Measurements from ENCODE around the gene ARPC1A. TPM values are rescaled to one million over a fixed set of nuclear protein-coding genes. Genes with fewer than 3 reads are reported as not detected.

The ARPC1A gene
- total RNA-seq, 2 experiments from 2014 or later = 52.3 to 65.6 TPM

GRCh38 chr7:99399597-99399996, 73.9 kb downstream of the ARPC1A start:
- no peak overlapping the region for H3K27ac Mint-ChIP-seq
- H3K27me3 Mint-ChIP-seq = no peaks in the 10 kb centered on the region
- POLR2A ChIA-PET = interaction anchor here (1.9 kb wide), 1 partner anchor 9 kb away, joined by 10 read pairs; the partner anchor contains the start of genes BUD31 and PDAP1

DNA sequence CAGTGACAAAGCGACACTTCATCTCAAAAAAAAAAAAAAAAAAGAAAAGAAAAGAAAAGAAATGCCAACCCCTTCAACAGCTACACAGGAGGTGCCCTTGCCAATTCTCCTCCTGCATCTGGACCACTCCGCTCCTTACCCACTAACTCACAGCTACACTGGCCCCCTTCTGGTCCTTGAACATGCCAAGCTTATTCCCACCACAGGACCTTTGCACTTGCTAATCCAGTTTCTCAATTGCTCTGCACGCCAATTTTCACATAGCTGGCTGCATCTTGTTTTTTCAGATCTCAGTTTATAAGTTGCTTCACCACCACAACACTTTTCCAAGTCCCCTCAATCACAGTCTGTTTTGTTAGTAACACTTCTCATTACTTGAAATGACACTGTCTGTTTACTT, 77.2 kb downstream of the ARPC1A start:
- H3K4me1 Mint-ChIP-seq = peaks cover 31% of the 10 kb centered on the region
- H3K36me3 Mint-ChIP-seq (ENCODE audit: low read depth) = peaks cover 51% of the 10 kb centered on the region
- DNase-seq (no peak), ATAC-seq (no peak)
- H3K9me3 Mint-ChIP-seq (ENCODE audit: low read depth) = no peaks in the 10 kb centered on the region
- intact Hi-C loops (cut with DNase I, micrococcal nuclease) = no loop called here
- no peak overlapping the region for H3K27ac Mint-ChIP-seq
- no peak overlapping the region for H3K4me3 Mint-ChIP-seq
- H3K27me3 Mint-ChIP-seq = no peaks in the 10 kb centered on the region
- CTCF ChIA-PET = no interaction called here
- POLR2A ChIA-PET = interaction anchor here (0.6 to 0.7 kb wide), 2 partner anchors 15 to 18 kb away, joined by 3 read pairs; no protein-coding TSS in a partner anchor

More at GRCh38 chr7:99399597-99399996, 73.9 kb downstream of the ARPC1A start:
- intact Hi-C loops (cut with DNase I, micrococcal nuclease) = no loop called here
- Mint-ChIP-seq H3K4me3 (no peak overlapping the region), H3K4me1 (peaks cover 14% of the 10 kb centered on the region), H3K9me3 (ENCODE audit: low read depth) (no peaks in the 10 kb centered on the region), H3K36me3 (ENCODE audit: low read depth) (peaks cover 63% of the 10 kb centered on the region)
- DNase-seq = no peak
- CTCF ChIA-PET = no interaction called here
- no peak for ATAC-seq

DNA sequence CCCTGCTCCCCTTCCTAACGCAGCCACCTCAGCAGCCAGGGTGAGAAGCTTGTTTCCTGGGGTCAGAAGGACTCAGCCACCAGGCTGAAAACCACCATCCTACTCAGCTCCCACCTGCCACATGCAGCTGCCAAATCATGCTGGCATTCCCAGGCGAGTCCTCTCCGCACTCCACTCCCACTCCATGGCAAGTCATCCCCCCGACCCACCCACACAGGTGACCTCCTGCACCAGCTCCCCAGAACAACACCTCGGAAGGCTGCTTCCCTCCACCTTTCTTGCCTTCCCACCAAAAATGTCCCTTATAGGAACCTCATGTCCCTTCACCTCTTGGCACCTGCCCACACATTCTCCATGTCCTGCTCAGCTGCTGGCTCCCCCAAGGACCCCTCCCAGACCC, 78.1 kb downstream of the ARPC1A start:
- intact Hi-C loops (cut with DNase I, micrococcal nuclease) = no loop called here
- Mint-ChIP-seq H3K4me1 (peaks cover 31% of the 10 kb centered on the region), H3K27ac (peak overlapping the region; percentile 11), H3K4me3 (no peak overlapping the region), H3K9me3 (ENCODE audit: low read depth) (no peaks in the 10 kb centered on the region), H3K36me3 (ENCODE audit: low read depth) (peaks cover 46% of the 10 kb centered on the region), H3K27me3 (no peaks in the 10 kb centered on the region)
- POLR2A ChIA-PET = no interaction called here
- CTCF ChIA-PET = interaction anchor here (0.6 kb wide), 1 partner anchor 1952 kb away, joined by 3 read pairs; no protein-coding TSS in a partner anchor
- DNase-seq = no peak
- ATAC-seq = no peak

GRCh38 chr7:99404235-99404976, 78.7 kb downstream of the ARPC1A start:
- peaks cover 48% of the 10 kb centered on the region for H3K36me3 Mint-ChIP-seq (ENCODE audit: low read depth)
- no peak for ATAC-seq
- POLR2A ChIA-PET = no interaction called here
- intact Hi-C loops (cut with DNase I, micrococcal nuclease) = no loop called here
- H3K27me3 Mint-ChIP-seq = no peaks in the 10 kb centered on the region
- H3K4me3 Mint-ChIP-seq = no peak overlapping the region
- H3K9me3 Mint-ChIP-seq (ENCODE audit: low read depth) = no peaks in the 10 kb centered on the region
- no peak for DNase-seq
- CTCF ChIA-PET = no interaction called here
- H3K27ac Mint-ChIP-seq = no peak overlapping the region
- peaks cover 31% of the 10 kb centered on the region for H3K4me1 Mint-ChIP-seq

GRCh38 chr7:99404977-99405320, 79.3 kb downstream of the ARPC1A start:
- CTCF ChIA-PET = interaction anchor here (0.7 to 1.2 kb wide), 2 partner anchors 60 to 1122 kb away, joined by 3 read pairs; no protein-coding TSS in a partner anchor
- no peak for ATAC-seq
- Mint-ChIP-seq H3K27me3 (no peaks in the 10 kb centered on the region), H3K36me3 (ENCODE audit: low read depth) (peaks cover 51% of the 10 kb centered on the region), H3K4me1 (peaks cover 34% of the 10 kb centered on the region), H3K27ac (no peak overlapping the region), H3K9me3 (ENCODE audit: low read depth) (no peaks in the 10 kb centered on the region), H3K4me3 (no peak overlapping the region)
- DNase-seq = no peak
- intact Hi-C loops (cut with DNase I, micrococcal nuclease) = loop anchor here (5.0 kb wide), 5 partner anchors 33 to 697 kb away; partner anchors contain the start of genes AP4M1 (in 1 of the 2), ARPC1B (in 1 of the 2), ATP5MF (in 1 of the 2) and COPS6 (in 1 of the 2)
- POLR2A ChIA-PET = no interaction called here

- intact Hi-C loops (cut with DNase I, micrococcal nuclease) = loop anchor here (2.0 to 5.0 kb wide), 6 partner anchors 14 to 696 kb away; partner anchors contain the start of genes AP4M1 (in 1 of the 2), ARPC1B (in 1 of the 2), ATP5MF (in 1 of the 2) and COPS6 (in 1 of the 2)
- H3K36me3 Mint-ChIP-seq (ENCODE audit: low read depth) = peaks cover 52% of the 10 kb centered on the region
Measured at GRCh38 chr7:99406557-99406956, 80.9 kb downstream of the ARPC1A start.

GRCh38 chr7:99407872-99408378, 82.2 kb downstream of the ARPC1A start:
- H3K4me3 Mint-ChIP-seq = peak overlapping the region; percentile 90
- peak; percentile 23 for ATAC-seq
- H3K4me1 Mint-ChIP-seq = peaks cover 45% of the 10 kb centered on the region
- POLR2A ChIA-PET = interaction anchor here (0.9 to 2.0 kb wide), 6 partner anchors 9 to 57 kb away, joined by 3 to 13 read pairs (median 5); no protein-coding TSS in a partner anchor
- H3K27ac Mint-ChIP-seq = peak overlapping the region; percentile 96
- H3K36me3 Mint-ChIP-seq (ENCODE audit: low read depth) = peaks cover 60% of the 10 kb centered on the region
- peak; percentile 63 for DNase-seq
- CTCF ChIA-PET = interaction anchor here (1.1 to 1.6 kb wide), 4 partner anchors 8 to 42 kb away, joined by 3 to 4 read pairs (median 3); partner anchors contain the start of genes CPSF4 and PTCD1
- intact Hi-C loops (cut with DNase I, micrococcal nuclease) = loop anchor here (1.0 to 5.0 kb wide), 21 partner anchors 15 to 1020 kb away; partner anchors contain the start of genes ARPC1B (in 2 of the 2), ATP5MF (in 2 of the 2), CPSF4 (in 2 of the 2) and PTCD1 (in 2 of the 2)
- H3K27me3 Mint-ChIP-seq = no peaks in the 10 kb centered on the region
- H3K9me3 Mint-ChIP-seq (ENCODE audit: low read depth) = no peaks in the 10 kb centered on the region

More at GRCh38 chr7:99406557-99406956, 80.9 kb downstream of the ARPC1A start:
- Mint-ChIP-seq H3K27ac (peak overlapping the region; percentile 96), H3K4me3 (peak overlapping the region; percentile 90), H3K4me1 (peaks cover 46% of the 10 kb centered on the region), H3K27me3 (no peaks in the 10 kb centered on the region), H3K9me3 (ENCODE audit: low read depth) (no peaks in the 10 kb centered on the region)
- no peak for ATAC-seq
- ChIA-PET CTCF (interaction anchor here (0.5 to 1.6 kb wide), 6 partner anchors 9 to 513 kb away, joined by 3 to 6 read pairs (median 3); no protein-coding TSS in a partner anchor), POLR2A (interaction anchor here (1.4 kb wide), 1 partner anchor 26 kb away, joined by 4 read pairs; no protein-coding TSS in a partner anchor)
- DNase-seq = no peak

DNA sequence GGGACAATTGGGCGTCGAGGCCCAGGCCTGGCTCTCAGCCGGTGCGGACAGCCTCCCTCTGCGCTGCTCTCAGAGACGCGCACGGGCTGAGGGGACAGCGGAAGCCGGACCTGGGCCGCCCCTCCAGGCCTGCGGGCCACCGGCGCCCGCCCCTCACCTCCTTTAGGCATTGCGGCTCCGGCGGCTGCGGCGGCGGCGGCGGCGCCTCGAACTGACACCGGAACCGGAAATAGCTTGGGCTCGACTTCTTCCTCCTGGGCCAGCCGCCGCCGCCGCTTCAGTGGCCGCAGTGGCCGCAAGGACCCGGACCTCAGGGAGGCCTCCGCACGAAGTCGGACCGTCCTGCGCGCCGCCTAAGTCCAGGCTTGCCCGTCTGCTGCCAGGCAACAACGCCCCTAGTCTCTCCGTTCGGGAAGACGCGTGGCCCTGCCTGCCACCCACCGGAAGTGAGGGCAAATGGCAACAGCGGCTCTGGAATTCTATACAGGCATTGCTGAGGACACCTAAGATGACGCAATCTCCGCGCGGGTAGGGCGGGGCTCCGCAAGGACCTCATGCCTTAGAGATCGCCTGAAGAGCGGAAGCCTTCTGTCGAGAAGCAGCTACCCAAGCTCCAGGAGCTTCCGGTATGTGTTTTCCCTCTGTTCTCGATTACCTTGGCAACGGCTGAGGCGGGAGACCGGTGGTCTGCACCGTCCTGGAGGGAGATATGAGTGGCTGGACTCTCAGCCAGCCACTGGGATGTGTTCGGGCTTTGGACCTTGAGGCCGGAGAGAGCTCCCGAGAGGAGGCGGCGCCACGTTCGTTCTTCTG, 82.9 kb downstream of the ARPC1A start, which contains the start of the genes BUD31 and PDAP1:
Gene BUD31 (plus strand): TSS at position 591 of the 813 bp plus-strand sequence. CDS start 2,124 bp downstream, outside the sequence.
Gene PDAP1 (minus strand): TSS at position 219 of the 813 bp plus-strand sequence. CDS start 49 bp downstream, at position 170.
- H3K4me1 Mint-ChIP-seq = peaks cover 40% of the 10 kb centered on the region
- peak within 1 kb of the TSS; percentile 96 for H3K27ac Mint-ChIP-seq
- peak within 1 kb of the TSS; percentile 90 for H3K4me3 Mint-ChIP-seq
- no peaks in the 10 kb centered on the region for H3K27me3 Mint-ChIP-seq
- H3K9me3 Mint-ChIP-seq (ENCODE audit: low read depth) = no peaks in the 10 kb centered on the region
- ChIA-PET POLR2A (interaction anchor here (0.6 to 2.0 kb wide), 18 partner anchors 9 to 672 kb away, joined by 3 to 13 read pairs (median 4); partner anchors contain the start of genes ARPC1B, FAM200A, ZKSCAN5 and ZNF394), CTCF (interaction anchor here (0.6 to 1.3 kb wide), 6 partner anchors 14 to 91 kb away, joined by 3 to 4 read pairs (median 3); partner anchors contain the start of genes CPSF4 and PTCD1)
- H3K36me3 Mint-ChIP-seq (ENCODE audit: low read depth) = peaks cover 60% of the 10 kb centered on the region
- intact Hi-C loops (cut with DNase I, micrococcal nuclease) = loop anchor here (1.0 to 5.0 kb wide), 20 partner anchors 15 to 1020 kb away; partner anchors contain the start of genes ARPC1B (in 2 of the 2), ATP5MF (in 2 of the 2), CPSF4 (in 2 of the 2) and PTCD1 (in 2 of the 2)
- DNase-seq = peak; percentile 94
- ATAC-seq = peak; percentile 89

- CTCF ChIA-PET = interaction anchor here (0.6 to 1.6 kb wide), 7 partner anchors 8 to 91 kb away, joined by 3 to 6 read pairs (median 3); partner anchors contain the start of genes CPSF4 and PTCD1
- ATAC-seq = peak; percentile 9
- H3K27me3 Mint-ChIP-seq = no peaks in the 10 kb centered on the region
- peak overlapping the region; percentile 96 for H3K27ac Mint-ChIP-seq
- peaks cover 56% of the 10 kb centered on the region for H3K36me3 Mint-ChIP-seq (ENCODE audit: low read depth)
- intact Hi-C loops (cut with DNase I, micrococcal nuclease) = loop anchor here (2.0 to 5.0 kb wide), 9 partner anchors 30 to 693 kb away; partner anchors contain the start of genes AP4M1 (in 1 of the 2), ARPC1B (in 1 of the 2), ATP5MF (in 1 of the 2) and COPS6 (in 1 of the 2)
- POLR2A ChIA-PET = interaction anchor here (0.6 to 2.0 kb wide), 16 partner anchors 9 to 672 kb away, joined by 3 to 13 read pairs (median 4); partner anchors contain the start of genes ARPC1B, FAM200A, ZKSCAN5 and ZNF394
- H3K4me3 Mint-ChIP-seq = peak overlapping the region; percentile 90
- DNase-seq = no peak
- H3K9me3 Mint-ChIP-seq (ENCODE audit: low read depth) = no peaks in the 10 kb centered on the region
- peaks cover 36% of the 10 kb centered on the region for H3K4me1 Mint-ChIP-seq
Measured at GRCh38 chr7:99409192-99409572, 83.5 kb downstream of the ARPC1A start.

DNA sequence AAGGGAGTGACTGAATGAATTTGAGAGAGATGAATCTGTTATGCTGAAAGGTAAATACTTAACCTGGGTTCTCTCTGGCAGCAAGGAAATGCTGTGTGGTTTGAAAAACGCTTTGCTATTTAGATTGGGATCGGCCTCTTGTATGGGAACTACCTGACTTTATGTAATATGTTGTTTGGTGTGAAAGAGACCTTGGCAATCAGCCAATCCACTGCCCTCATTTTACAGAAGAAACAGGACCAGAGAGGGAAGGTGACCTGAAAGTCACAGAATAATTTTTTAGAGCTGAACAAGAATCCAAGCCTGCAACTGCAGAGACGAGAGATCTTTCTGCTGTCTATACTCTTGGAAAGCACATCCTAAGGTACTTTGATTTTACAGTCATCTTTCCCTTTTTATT, 84.1 kb downstream of the ARPC1A start:
- H3K27me3 Mint-ChIP-seq = no peaks in the 10 kb centered on the region
- ChIA-PET POLR2A (interaction anchor here (0.6 to 2.0 kb wide), 5 partner anchors 10 to 671 kb away, joined by 3 to 13 read pairs (median 4); no protein-coding TSS in a partner anchor), CTCF (interaction anchor here (0.7 to 1.6 kb wide), 3 partner anchors 8 to 31 kb away, joined by 3 to 6 read pairs (median 3); no protein-coding TSS in a partner anchor)
- H3K36me3 Mint-ChIP-seq (ENCODE audit: low read depth) = peaks cover 55% of the 10 kb centered on the region
- ATAC-seq = no peak
- peak overlapping the region; percentile 90 for H3K4me3 Mint-ChIP-seq
- peak overlapping the region; percentile 96 for H3K27ac Mint-ChIP-seq
- DNase-seq = no peak
- intact Hi-C loops (cut with DNase I, micrococcal nuclease) = loop anchor here (2.0 to 5.0 kb wide), 9 partner anchors 29 to 692 kb away; partner anchors contain the start of genes AP4M1 (in 1 of the 2), ARPC1B (in 1 of the 2), ATP5MF (in 1 of the 2) and COPS6 (in 1 of the 2)
- no peaks in the 10 kb centered on the region for H3K9me3 Mint-ChIP-seq (ENCODE audit: low read depth)
- H3K4me1 Mint-ChIP-seq = peaks cover 33% of the 10 kb centered on the region

Measured in activated CD4-positive, alpha-beta T cell treated with anti-CD3 and anti-CD28 coated beads for 36 hours (primary cell).